HepG2 (cell line): ENCODE results near the gene RACGAP1. TPM values are rescaled to one million over a fixed set of nuclear protein-coding genes. Genes with fewer than 3 reads are reported as not detected.

Source experiments
- ATAC-seq: fragments of 200-7000 bp; cut with Tn5 transposase; 3 replicates; pipeline ENCODE4 v1.9.1; 2020; ENCODE audit warnings: mild to moderate bottlenecking, moderate library complexity
- BruUV-seq: library from RNA; stranded (reverse); fragments of 400-500 nt; replicated peaks from 2 replicates; lab custom pipeline; 2021; lab: Mats Ljungman, UMichigan
- CTCF ChIA-PET: fragments of 300-600 bp; formaldehyde crosslinking; extraction: SDS; loops from one replicate; lab custom pipeline; 2021; ENCODE audit warnings: low total read pairs, inconsistent platforms, low intra/inter-chr PET ratio; lab: Yijun Ruan, JAX
- POLR2A ChIA-PET: fragments of 350-600 bp; sonication (Branson Sonifier 250); formaldehyde crosslinking; loops from one replicate; lab custom pipeline; 2020; ENCODE audit warnings: antibody characterized with exemption, inconsistent platforms; lab: Yijun Ruan, JAX
- DNase-seq: peaks from one replicate; pipeline ENCODE4 v3.0.0-alpha.2; 2015; ENCODE audit warnings: low spot score
- FAIRE-seq: peaks from 3 replicates; lab custom pipeline; 2011; peaks lifted over from hg19 to GRCh38; lab: Jason Lieb, UNC
- H2AFZ ChIP-seq: one replicate; pipeline ENCODE4 v1.6.1; 2011; ENCODE audit warnings: low read length, inconsistent platforms
- H3K27ac ChIP-seq: fragments of 300-600 bp; 3 replicates; pipeline ENCODE4 v1.8.0; 2011; ENCODE audit warnings: mixed run types, mild to moderate bottlenecking, mixed read lengths, low read length, inconsistent platforms; ENCODE audit not compliant: insufficient read depth; ENCODE audit errors: extremely low read length
- H3K27me3 ChIP-seq, 2 experiments: fragments of 200-600 bp in 1 of 2; 2 replicates in 1 of 2; 3 replicates in 1 of 2; pipeline versions ENCODE4 v1.6.0 to v1.8.0; 2011; ENCODE audit warnings: low read length in 2 of 2, mild to moderate bottlenecking in 2 of 2, moderate library complexity in 2 of 2, inconsistent platforms in 1 of 2; ENCODE audit not compliant: insufficient read depth in 2 of 2, control insufficient read depth in 1 of 2
- H3K36me3 ChIP-seq, 2 experiments: fragments of 200-600 bp in 1 of 2; replicated peaks in 1 of 2; 2 replicates in 1 of 2; 3 replicates in 1 of 2; pipeline versions ENCODE4 v1.5.1 to v1.8.0; 2011; ENCODE audit warnings: low read length in 2 of 2, inconsistent platforms in 1 of 2; ENCODE audit not compliant: insufficient read depth in 2 of 2, control insufficient read depth in 1 of 2
- H3K4me1 ChIP-seq: 2 replicates; pipeline ENCODE4 v1.5.1; 2012; ENCODE audit warnings: low read length, inconsistent platforms; ENCODE audit not compliant: insufficient read depth
- H3K4me2 ChIP-seq: 2 replicates; pipeline ENCODE4 v1.6.0; 2011; ENCODE audit warnings: low read depth, low read length, inconsistent platforms
- H3K4me3 ChIP-seq, 3 experiments: fragments of 200-600 bp in 1 of 3; sonication (generic), shearing (Covaris generic) in 1 of 3; replicated peaks in 1 of 3; 2 replicates each; pipeline ENCODE4 v1.5.1; 2011 to 2016; ENCODE audit warnings: low read length in 3 of 3, inconsistent platforms in 2 of 3, low read depth in 2 of 3, mild to moderate bottlenecking in 2 of 3, control low read depth in 1 of 3, mixed read lengths in 1 of 3; ENCODE audit not compliant: insufficient read depth in 1 of 3
- H3K79me2 ChIP-seq: one replicate; pipeline ENCODE4 v1.6.1; 2011; ENCODE audit warnings: low read length, inconsistent platforms; ENCODE audit not compliant: insufficient read depth
- H3K9ac ChIP-seq: 2 replicates; pipeline ENCODE4 v1.6.0; 2011; ENCODE audit warnings: mild to moderate bottlenecking, low read depth, low read length, inconsistent platforms; ENCODE audit not compliant: insufficient read depth
- H3K9me3 ChIP-seq: 2 replicates; pipeline ENCODE4 v1.5.1; 2012; ENCODE audit warnings: mild to moderate bottlenecking, low read length
- H4K20me1 ChIP-seq: 2 replicates; pipeline ENCODE4 v1.6.0; 2011; ENCODE audit warnings: inconsistent platforms, mild to moderate bottlenecking, low read length, moderate library complexity; ENCODE audit not compliant: insufficient read depth
- AGO2 ChIP-seq: fragments of 200-400 bp; formaldehyde crosslinking; optimal IDR thresholded peaks from 2 replicates; pipeline ENCODE3; 2017; ENCODE audit warnings: mild to moderate bottlenecking, low read depth, low read length, moderate library complexity
- ARHGAP35 ChIP-seq: sonication (generic); formaldehyde crosslinking; IDR thresholded peaks from 2 replicates; pipeline ENCODE4 v1.9.0; 2022; ENCODE audit warnings: mild to moderate bottlenecking, inconsistent platforms, moderate library complexity, missing genetic modification reagents, borderline replicate concordance
- ARID5B ChIP-seq: IDR thresholded peaks from 2 replicates; pipeline ENCODE4 v1.4.0; 2020; ENCODE audit warnings: mild to moderate bottlenecking, missing genetic modification reagents
- ATRX ChIP-seq: sonication (generic); formaldehyde crosslinking; IDR thresholded peaks from 2 replicates; pipeline ENCODE4 v1.4.0; 2020; ENCODE audit warnings: missing genetic modification reagents, borderline replicate concordance
- CAMTA2 ChIP-seq: sonication (generic); formaldehyde crosslinking; IDR thresholded peaks from 2 replicates; pipeline ENCODE4 v1.4.0; 2020; ENCODE audit warnings: mild to moderate bottlenecking, missing genetic modification reagents, borderline replicate concordance
- CREBL2 ChIP-seq: sonication (generic); formaldehyde crosslinking; IDR thresholded peaks from 2 replicates; pipeline ENCODE4 v1.8.1; 2023; ENCODE audit warnings: missing genetic modification reagents, mild to moderate bottlenecking, borderline replicate concordance
- FOXK1 ChIP-seq: sonication (generic); formaldehyde crosslinking; IDR thresholded peaks from 2 replicates; pipeline ENCODE4 v1.4.0; 2020; ENCODE audit warnings: low read depth, missing genetic modification reagents, borderline replicate concordance
- HOXA3 ChIP-seq: sonication (generic); formaldehyde crosslinking; IDR thresholded peaks from 2 replicates; pipeline ENCODE4 v1.5.0; 2020; ENCODE audit warnings: missing genetic modification reagents
- RBAK ChIP-seq: sonication (generic); formaldehyde crosslinking; IDR thresholded peaks from 2 replicates; pipeline ENCODE4 v1.5.1; 2020; ENCODE audit warnings: mild to moderate bottlenecking, missing genetic modification reagents
- SNAPC4 ChIP-seq: sonication (generic); formaldehyde crosslinking; IDR thresholded peaks from 2 replicates; pipeline ENCODE4 v1.4.0; 2020; ENCODE audit warnings: mild to moderate bottlenecking, missing genetic modification reagents
- TP53 ChIP-seq: sonication (generic); formaldehyde crosslinking; conservative IDR thresholded peaks from 2 replicates; pipeline ENCODE4 v1.4.0; 2020; ENCODE audit warnings: missing genetic modification reagents
- ZFYVE20 ChIP-seq: sonication (generic); formaldehyde crosslinking; IDR thresholded peaks from 2 replicates; pipeline ENCODE4 v1.8.0; 2023; ENCODE audit warnings: low read depth, mild to moderate bottlenecking, moderate library complexity, missing genetic modification reagents, borderline replicate concordance
- ZNF34 ChIP-seq: sonication (generic); formaldehyde crosslinking; IDR thresholded peaks from 2 replicates; pipeline ENCODE4 v1.4.0; 2020; ENCODE audit warnings: mild to moderate bottlenecking, missing genetic modification reagents, borderline replicate concordance
- ZNF441 ChIP-seq: sonication (generic); formaldehyde crosslinking; IDR thresholded peaks from 2 replicates; pipeline ENCODE4 v1.7.0; 2021; ENCODE audit warnings: missing genetic modification reagents, borderline replicate concordance
- ZNF468 ChIP-seq: sonication (generic); formaldehyde crosslinking; IDR thresholded peaks from 2 replicates; pipeline ENCODE4 v1.8.0; 2022; ENCODE audit warnings: mild to moderate bottlenecking, moderate library complexity, missing genetic modification reagents
- ZNF616 ChIP-seq: sonication (generic); formaldehyde crosslinking; IDR thresholded peaks from 2 replicates; pipeline ENCODE4 v1.5.0; 2020; ENCODE audit warnings: low read depth, mild to moderate bottlenecking, missing genetic modification reagents
- WGBS: methylation state at CpG from one replicate; pipeline ENCODE4 v1.1.6; 2017; ENCODE audit warnings: low lambda C conversion rate; 5-methylcytosine and 5-hydroxymethylcytosine counted together
- in situ Hi-C: cut with HindIII; loops from 2 replicates; pipeline ENCODE4 v1.10.0; 2017; ENCODE audit warnings: low pct_unique_long_range_greater_than_20kb; ENCODE audit not compliant: extremely low pct_ligation_motif_present
- intact Hi-C: fragments of 100-400 bp; cut with micrococcal nuclease; formaldehyde crosslinking; loops from one replicate; pipeline ENCODE4 v1.10.0; 2022; ENCODE audit not compliant: unreplicated experiment
- polyA plus RNA-seq, 8 experiments: library from polyadenylated mRNA; depleted of rRNA in 3 of 8; stranded (reverse) in 7 of 8; unstranded in 1 of 8; fragments of >200 nt; fragmentation: Illumina TruSeq in 4 of 8; extraction: Trizol in 4 of 8; gene quantifications; 2 replicates each; pipeline versions ENCODE4 v1.2.1 to v1.2.3, GENCODE V29; 2011 to 2016; ENCODE audit warnings: low read depth in 4 of 8, missing spikeins in 1 of 8, mixed read lengths in 1 of 8; ENCODE audit not compliant: insufficient read depth in 1 of 8
- total RNA-seq, 5 experiments: library from RNA; depleted of rRNA; stranded (reverse); fragments of >200 nt; fragmentation: Illumina TruSeq; extraction: Trizol; gene quantifications; 2 replicates each; pipeline ENCODE4 v1.2.3, GENCODE V29; 2016; ENCODE audit warnings: low read depth in 1 of 5

Gene RACGAP1
- total and polyA plus RNA-seq, 2 of the 13 experiments (the other 11 are each of a cell fraction or from before 2014, with no cell fraction given) = 16.7 to 57.9 TPM

- H3K9ac ChIP-seq = no peak overlapping the region
- no peak overlapping the region for H3K4me2 ChIP-seq
- H3K4me1 ChIP-seq = peaks cover 10% of the 10 kb centered on the region; the same call in 1 of the 2 replicates
- DNase-seq (no peak), ATAC-seq (no peak), FAIRE-seq (no peak)
- H3K27ac ChIP-seq = no peak overlapping the region
- H3K36me3 ChIP-seq = no peaks in the 10 kb centered on the region
- no peak overlapping the region for H2AFZ ChIP-seq
- in situ Hi-C loops (no loop called here), intact Hi-C loops (no loop called here)
- H3K4me3 ChIP-seq = no peak overlapping the region
- H3K9me3 ChIP-seq = no peaks in the 10 kb centered on the region
- CTCF ChIA-PET = no interaction called here
- BruUV-seq = no TSS peak
- no peak for TF ChIP-seq FOXK1
- no peak for TF ChIP-seq ARHGAP35 (CRISPR knock-in tag)
- TF ChIP-seq CREBL2 (CRISPR knock-in tag) = no peak
- no peak for TF ChIP-seq ZNF34 (CRISPR knock-in tag)
- no peak for TF ChIP-seq ARID5B (CRISPR knock-in tag)
- TF ChIP-seq TP53 (CRISPR knock-in tag) = no peak
- no peak for TF ChIP-seq AGO2
- TF ChIP-seq RBAK (CRISPR knock-in tag) = no peak
- TF ChIP-seq ZNF441 (CRISPR knock-in tag) = no peak
- TF ChIP-seq ATRX (CRISPR knock-in tag) = no peak
- TF ChIP-seq ZFYVE20 (CRISPR knock-in tag) = no peak
- TF ChIP-seq ZNF616 = no peak
- no peak for TF ChIP-seq CAMTA2 (CRISPR knock-in tag)
- TF ChIP-seq SNAPC4 (CRISPR knock-in tag) = no peak
- TF ChIP-seq ZNF468 (CRISPR knock-in tag) = no peak
- TF ChIP-seq HOXA3 = no peak
- H3K27me3 ChIP-seq = peaks cover 5 to 28% of the 10 kb centered on the region in 2 experiments; a peak in 4 of 5 replicates
- 54% methylated on average over 5 of the region's 5 CpGs for WGBS
- POLR2A ChIA-PET = no interaction called here
- no peaks in the 10 kb centered on the region for H3K79me2 ChIP-seq
- H4K20me1 ChIP-seq = no peaks in the 10 kb centered on the region
These were observed 16.7 kb upstream of the RACGAP1 start for GRCh38 chr12:50041962-50042361.
